WTC11 (cell line): ENCODE data around the gene TANGO2. TPM values are rescaled to one million over a fixed set of nuclear protein-coding genes. Genes with fewer than 3 reads are reported as not detected.
A peak's percentile ranks its signal among the peaks of the same experiment; 100 is the strongest.

ENCODE experiments used
- ATAC-seq: fragments of 200-7000 bp; cut with Tn5 transposase; 2 replicates; pipeline ENCODE4 v1.10.0; 2021; ENCODE audit warnings: mild to moderate bottlenecking, moderate library complexity
- CTCF ChIA-PET: fragments of 300-600 bp; sonication (Branson Sonifier 250); formaldehyde crosslinking; loops from one replicate; lab custom pipeline; 2021; ENCODE audit warnings: antibody characterized with exemption; lab: Charles Lee
- POLR2A ChIA-PET: fragments of 350-600 bp; sonication (Branson Sonifier 250); formaldehyde crosslinking; loops from one replicate; lab custom pipeline; 2021; ENCODE audit warnings: antibody characterized with exemption; lab: Charles Lee
- DNase-seq: peaks from one replicate; pipeline ENCODE4 v3.0.0; 2021; ENCODE audit warnings: low spot score
- H3K27ac Mint-ChIP-seq: 2 replicates; pipeline ENCODE4 v1.8.0; 2021; ENCODE audit warnings: mixed read lengths
- H3K27me3 Mint-ChIP-seq: 2 replicates; pipeline ENCODE4 v1.8.0; 2021; ENCODE audit warnings: low read depth, mild to moderate bottlenecking, moderate library complexity, mixed read lengths
- H3K36me3 Mint-ChIP-seq: 2 replicates; pipeline ENCODE4 v1.8.0; 2021; ENCODE audit warnings: mixed read lengths
- H3K4me1 Mint-ChIP-seq: 2 replicates; pipeline ENCODE4 v1.8.0; 2022; ENCODE audit warnings: mixed read lengths
- H3K4me3 Mint-ChIP-seq: 2 replicates; pipeline ENCODE4 v1.8.0; 2021; ENCODE audit warnings: mild to moderate bottlenecking, moderate library complexity, mixed read lengths
- H3K9me3 Mint-ChIP-seq: 2 replicates; pipeline ENCODE4 v1.8.0; 2021; ENCODE audit warnings: mixed read lengths
- ATF1 ChIP-seq: sonication (generic); formaldehyde crosslinking; IDR thresholded peaks from 2 replicates; pipeline ENCODE4 v1.8.1; 2023; ENCODE audit warnings: mild to moderate bottlenecking, moderate library complexity, missing genetic modification reagents
- CBFB ChIP-seq: sonication (generic); formaldehyde crosslinking; IDR thresholded peaks from 2 replicates; pipeline ENCODE4 v1.8.1; 2022; ENCODE audit warnings: mild to moderate bottlenecking, low read depth, missing genetic modification reagents
- CREM ChIP-seq: sonication (generic); formaldehyde crosslinking; IDR thresholded peaks from 2 replicates; pipeline ENCODE4 v1.8.1; 2022; ENCODE audit warnings: mild to moderate bottlenecking, missing genetic modification reagents, moderate library complexity
- ELF4 ChIP-seq: sonication (generic); formaldehyde crosslinking; IDR thresholded peaks from 2 replicates; pipeline ENCODE4 v1.8.1; 2022; ENCODE audit warnings: low read depth, mild to moderate bottlenecking, moderate library complexity, missing genetic modification reagents
- ETV6 ChIP-seq: sonication (generic); formaldehyde crosslinking; IDR thresholded peaks from 2 replicates; pipeline ENCODE4 v1.8.1; 2022; ENCODE audit warnings: mild to moderate bottlenecking, missing genetic modification reagents
- FOXK1 ChIP-seq: sonication (generic); formaldehyde crosslinking; IDR thresholded peaks from 2 replicates; pipeline ENCODE4 v1.8.0; 2022; ENCODE audit warnings: mild to moderate bottlenecking, moderate library complexity, missing genetic modification reagents
- FOXP1 ChIP-seq: sonication (generic); formaldehyde crosslinking; IDR thresholded peaks from 2 replicates; pipeline ENCODE4 v1.8.0; 2022; ENCODE audit warnings: missing genetic modification reagents, mild to moderate bottlenecking, moderate library complexity, borderline replicate concordance
- GRHL2 ChIP-seq: fragments of 250-450 bp; sonication (Bioruptor Pico); IDR thresholded peaks from 2 replicates; pipeline ENCODE4 v1.8.0; 2022; ENCODE audit warnings: mild to moderate bottlenecking, moderate library complexity; ENCODE audit not compliant: insufficient replicate concordance, severe bottlenecking
- HMGA2 ChIP-seq: fragments of 250-450 bp; sonication (Bioruptor Pico); IDR thresholded peaks from 2 replicates; pipeline ENCODE4 v1.4.0; 2021; ENCODE audit warnings: mild to moderate bottlenecking, moderate library complexity
- NR3C1 ChIP-seq: sonication (generic); formaldehyde crosslinking; conservative IDR thresholded peaks from 2 replicates; pipeline ENCODE4 v1.8.1; 2023; ENCODE audit warnings: low read depth, mild to moderate bottlenecking, missing genetic modification reagents
- RELA ChIP-seq: sonication (generic); formaldehyde crosslinking; IDR thresholded peaks from 2 replicates; pipeline ENCODE4 v1.8.1; 2022; ENCODE audit warnings: missing genetic modification reagents, mild to moderate bottlenecking, borderline replicate concordance
- TP53 ChIP-seq: sonication (generic); formaldehyde crosslinking; IDR thresholded peaks from 2 replicates; pipeline ENCODE4 v1.8.1; 2023; ENCODE audit warnings: mild to moderate bottlenecking, missing genetic modification reagents
- ZNF263 ChIP-seq: sonication (generic); formaldehyde crosslinking; IDR thresholded peaks from 2 replicates; pipeline ENCODE4 v1.8.1; 2022; ENCODE audit warnings: low read depth, mild to moderate bottlenecking, moderate library complexity, missing genetic modification reagents
- total RNA-seq: library from RNA; stranded (reverse); gene quantifications from 3 replicates; pipeline ENCODE4 v1.2.3, GENCODE V29; 2021
- TF ChIP-seq, protein P1 (sequence below): sonication (generic); formaldehyde crosslinking; IDR thresholded peaks from 2 replicates; pipeline ENCODE4 v1.8.1; 2023; ENCODE audit warnings: mild to moderate bottlenecking, moderate library complexity, missing genetic modification reagents
- TF ChIP-seq, protein P2 (sequence below): fragments of 200-600 bp; IDR thresholded peaks from 2 replicates; pipeline ENCODE4 v1.8.0; 2022; ENCODE audit warnings: antibody characterized with exemption
- TF ChIP-seq, protein P3 (sequence below): sonication (generic); formaldehyde crosslinking; conservative IDR thresholded peaks from 2 replicates; pipeline ENCODE4 v1.8.1; 2023; ENCODE audit warnings: mild to moderate bottlenecking, low read depth, missing genetic modification reagents, moderate library complexity
- TF ChIP-seq, protein P4 (sequence below): fragments of 250-450 bp; sonication (Bioruptor Pico); IDR thresholded peaks from 2 replicates; pipeline ENCODE4 v1.8.0; 2021; ENCODE audit warnings: mild to moderate bottlenecking

TANGO2 gene
- total RNA-seq, 1 experiment from 2014 or later = 14.8 TPM

DNA sequence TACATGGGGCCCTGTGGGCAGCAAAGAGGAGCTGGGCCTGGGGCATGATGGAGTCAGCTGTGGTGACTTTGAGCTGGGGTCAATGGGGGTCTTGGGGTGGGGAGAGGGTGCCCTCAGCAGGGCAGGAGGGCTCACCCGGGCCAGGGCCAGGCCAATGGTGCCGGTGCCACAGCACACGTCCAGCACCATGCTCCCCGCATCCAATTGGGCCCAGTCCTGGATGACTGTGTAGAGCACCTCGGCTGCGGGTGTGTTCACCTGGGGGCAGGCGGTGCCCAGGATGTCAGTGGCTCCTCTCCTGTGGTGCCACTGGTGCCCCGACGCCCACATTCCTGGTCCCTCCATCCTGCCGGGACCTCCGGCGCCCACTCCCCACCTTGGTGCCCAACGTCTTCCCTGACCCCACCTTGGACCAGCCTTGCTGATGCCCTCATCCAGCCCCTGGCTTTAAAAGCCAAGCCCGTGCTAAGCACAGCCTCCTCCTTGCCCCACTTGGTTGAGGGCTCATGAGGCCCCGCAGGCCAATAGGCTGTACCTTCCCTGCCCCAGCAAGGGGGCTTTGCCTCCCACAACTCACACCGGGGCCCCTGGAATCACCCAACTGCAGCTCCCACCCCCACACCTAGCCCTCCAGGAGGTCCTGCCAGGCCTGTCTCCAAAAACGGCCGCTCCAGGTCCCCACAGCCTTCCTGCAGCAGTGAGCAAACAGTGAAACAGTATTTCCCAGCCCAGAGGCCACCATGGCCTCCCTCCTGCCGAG, 92.8 kb downstream of the TANGO2 start:
- Mint-ChIP-seq H3K27ac (no peak overlapping the region; the same call in 1 of the 2 replicates), H3K27me3 (no peaks in the 10 kb centered on the region), H3K9me3 (no peaks in the 10 kb centered on the region), H3K4me1 (peaks cover 3% of the 10 kb centered on the region), H3K4me3 (no peak overlapping the region), H3K36me3 (peaks cover 27% of the 10 kb centered on the region)
- DNase-seq (no peak), ATAC-seq (no peak)
- CTCF ChIA-PET = interaction anchor here (1.3 kb wide), 1 partner anchor 13 kb away, joined by 5 read pairs; no protein-coding TSS in a partner anchor
- TF ChIP-seq FOXP1 (CRISPR knock-in tag) (no peak), NR3C1 (CRISPR knock-in tag) (no peak), CREM (CRISPR knock-in tag) (no peak), RELA (CRISPR knock-in tag) (no peak), FOXK1 (CRISPR knock-in tag) (no peak), HMGA2 (CRISPR knock-in tag) (no peak), TP53 (CRISPR knock-in tag) (no peak), GRHL2 (CRISPR knock-in tag) (no peak), ZNF263 (CRISPR knock-in tag) (no peak)
- TF ChIP-seq, protein P1, sequence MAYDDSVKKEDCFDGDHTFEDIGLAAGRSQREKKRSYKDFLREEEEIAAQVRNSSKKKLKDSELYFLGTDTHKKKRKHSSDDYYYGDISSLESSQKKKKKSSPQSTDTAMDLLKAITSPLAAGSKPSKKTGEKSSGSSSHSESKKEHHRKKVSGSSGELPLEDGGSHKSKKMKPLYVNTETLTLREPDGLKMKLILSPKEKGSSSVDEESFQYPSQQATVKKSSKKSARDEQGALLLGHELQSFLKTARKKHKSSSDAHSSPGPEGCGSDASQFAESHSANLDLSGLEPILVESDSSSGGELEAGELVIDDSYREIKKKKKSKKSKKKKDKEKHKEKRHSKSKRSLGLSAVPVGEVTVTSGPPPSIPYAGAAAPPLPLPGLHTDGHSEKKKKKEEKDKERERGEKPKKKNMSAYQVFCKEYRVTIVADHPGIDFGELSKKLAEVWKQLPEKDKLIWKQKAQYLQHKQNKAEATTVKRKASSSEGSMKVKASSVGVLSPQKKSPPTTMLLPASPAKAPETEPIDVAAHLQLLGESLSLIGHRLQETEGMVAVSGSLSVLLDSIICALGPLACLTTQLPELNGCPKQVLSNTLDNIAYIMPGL (CRISPR knock-in tag) = no peak
- TF ChIP-seq, protein P2, sequence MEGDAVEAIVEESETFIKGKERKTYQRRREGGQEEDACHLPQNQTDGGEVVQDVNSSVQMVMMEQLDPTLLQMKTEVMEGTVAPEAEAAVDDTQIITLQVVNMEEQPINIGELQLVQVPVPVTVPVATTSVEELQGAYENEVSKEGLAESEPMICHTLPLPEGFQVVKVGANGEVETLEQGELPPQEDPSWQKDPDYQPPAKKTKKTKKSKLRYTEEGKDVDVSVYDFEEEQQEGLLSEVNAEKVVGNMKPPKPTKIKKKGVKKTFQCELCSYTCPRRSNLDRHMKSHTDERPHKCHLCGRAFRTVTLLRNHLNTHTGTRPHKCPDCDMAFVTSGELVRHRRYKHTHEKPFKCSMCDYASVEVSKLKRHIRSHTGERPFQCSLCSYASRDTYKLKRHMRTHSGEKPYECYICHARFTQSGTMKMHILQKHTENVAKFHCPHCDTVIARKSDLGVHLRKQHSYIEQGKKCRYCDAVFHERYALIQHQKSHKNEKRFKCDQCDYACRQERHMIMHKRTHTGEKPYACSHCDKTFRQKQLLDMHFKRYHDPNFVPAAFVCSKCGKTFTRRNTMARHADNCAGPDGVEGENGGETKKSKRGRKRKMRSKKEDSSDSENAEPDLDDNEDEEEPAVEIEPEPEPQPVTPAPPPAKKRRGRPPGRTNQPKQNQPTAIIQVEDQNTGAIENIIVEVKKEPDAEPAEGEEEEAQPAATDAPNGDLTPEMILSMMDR = no peak
- TF ChIP-seq, protein P3, sequence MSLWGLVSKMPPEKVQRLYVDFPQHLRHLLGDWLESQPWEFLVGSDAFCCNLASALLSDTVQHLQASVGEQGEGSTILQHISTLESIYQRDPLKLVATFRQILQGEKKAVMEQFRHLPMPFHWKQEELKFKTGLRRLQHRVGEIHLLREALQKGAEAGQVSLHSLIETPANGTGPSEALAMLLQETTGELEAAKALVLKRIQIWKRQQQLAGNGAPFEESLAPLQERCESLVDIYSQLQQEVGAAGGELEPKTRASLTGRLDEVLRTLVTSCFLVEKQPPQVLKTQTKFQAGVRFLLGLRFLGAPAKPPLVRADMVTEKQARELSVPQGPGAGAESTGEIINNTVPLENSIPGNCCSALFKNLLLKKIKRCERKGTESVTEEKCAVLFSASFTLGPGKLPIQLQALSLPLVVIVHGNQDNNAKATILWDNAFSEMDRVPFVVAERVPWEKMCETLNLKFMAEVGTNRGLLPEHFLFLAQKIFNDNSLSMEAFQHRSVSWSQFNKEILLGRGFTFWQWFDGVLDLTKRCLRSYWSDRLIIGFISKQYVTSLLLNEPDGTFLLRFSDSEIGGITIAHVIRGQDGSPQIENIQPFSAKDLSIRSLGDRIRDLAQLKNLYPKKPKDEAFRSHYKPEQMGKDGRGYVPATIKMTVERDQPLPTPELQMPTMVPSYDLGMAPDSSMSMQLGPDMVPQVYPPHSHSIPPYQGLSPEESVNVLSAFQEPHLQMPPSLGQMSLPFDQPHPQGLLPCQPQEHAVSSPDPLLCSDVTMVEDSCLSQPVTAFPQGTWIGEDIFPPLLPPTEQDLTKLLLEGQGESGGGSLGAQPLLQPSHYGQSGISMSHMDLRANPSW (CRISPR knock-in tag) = no peak
- TF ChIP-seq, protein P4, sequence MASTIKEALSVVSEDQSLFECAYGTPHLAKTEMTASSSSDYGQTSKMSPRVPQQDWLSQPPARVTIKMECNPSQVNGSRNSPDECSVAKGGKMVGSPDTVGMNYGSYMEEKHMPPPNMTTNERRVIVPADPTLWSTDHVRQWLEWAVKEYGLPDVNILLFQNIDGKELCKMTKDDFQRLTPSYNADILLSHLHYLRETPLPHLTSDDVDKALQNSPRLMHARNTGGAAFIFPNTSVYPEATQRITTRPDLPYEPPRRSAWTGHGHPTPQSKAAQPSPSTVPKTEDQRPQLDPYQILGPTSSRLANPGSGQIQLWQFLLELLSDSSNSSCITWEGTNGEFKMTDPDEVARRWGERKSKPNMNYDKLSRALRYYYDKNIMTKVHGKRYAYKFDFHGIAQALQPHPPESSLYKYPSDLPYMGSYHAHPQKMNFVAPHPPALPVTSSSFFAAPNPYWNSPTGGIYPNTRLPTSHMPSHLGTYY (CRISPR knock-in tag) = no peak
- POLR2A ChIA-PET = interaction anchor here (0.6 kb wide), 1 partner anchor 390 kb away, joined by 3 read pairs; no protein-coding TSS in a partner anchor

DNA sequence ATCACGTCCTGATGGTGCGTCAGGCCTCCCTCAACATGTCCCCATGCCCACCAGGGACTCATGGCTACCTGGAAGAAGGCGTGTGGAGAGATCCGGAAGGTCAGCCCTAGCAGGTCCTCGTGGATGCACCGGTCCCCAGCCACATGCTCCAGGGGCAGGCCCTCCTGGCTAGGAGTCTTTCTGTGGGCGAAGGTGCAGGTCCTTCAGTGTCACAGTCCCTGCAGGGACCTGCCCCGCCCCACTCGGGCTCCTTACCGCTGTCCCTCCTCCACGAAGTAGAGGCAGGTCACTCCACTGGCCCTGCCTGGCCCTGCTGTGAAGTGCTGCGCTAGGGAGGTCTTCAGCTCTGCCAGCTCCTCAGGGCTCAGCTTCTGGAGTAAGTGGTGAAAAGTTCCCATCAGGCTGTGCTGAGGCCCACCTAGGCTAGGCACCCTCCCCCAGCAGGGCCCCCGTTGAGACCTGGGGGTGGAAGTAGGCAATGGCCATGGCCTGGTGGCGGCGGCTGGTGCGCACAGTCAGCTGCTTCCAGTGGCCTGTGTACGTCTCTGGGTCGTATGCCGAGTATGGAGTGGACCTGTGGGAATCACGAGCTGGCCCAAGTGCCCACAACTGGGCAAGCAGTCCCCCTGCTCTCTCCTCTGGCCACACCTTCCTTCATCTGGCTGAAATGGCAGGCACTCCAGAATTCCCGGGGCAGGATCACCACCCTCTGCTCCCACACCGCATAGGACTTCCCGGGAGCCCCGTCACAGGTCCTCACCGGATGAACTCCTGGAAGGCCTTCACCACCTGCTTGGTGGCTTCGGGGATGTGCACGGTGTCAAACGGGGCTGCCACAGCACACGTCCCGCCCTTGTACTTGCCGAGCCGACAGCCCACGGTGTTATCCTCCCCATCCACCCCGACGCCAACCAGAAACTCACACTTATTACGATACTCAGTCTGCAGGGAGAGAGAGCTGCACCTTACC, 93.9 kb downstream of the TANGO2 start:
- H3K9me3 Mint-ChIP-seq = no peaks in the 10 kb centered on the region
- no peak for TF ChIP-seq ELF4
- no peak for TF ChIP-seq CBFB (CRISPR knock-in tag)
- TF ChIP-seq ETV6 (CRISPR knock-in tag) = no peak
- 0 out of 2 replicates have a peak, but pooled peaks have one; percentile 48 for TF ChIP-seq ATF1 (CRISPR knock-in tag)
- TF ChIP-seq, all 79 proteins: peak for 1
- H3K4me3 Mint-ChIP-seq = peak overlapping the region; percentile 34
- CTCF ChIA-PET = no interaction called here
- H3K36me3 Mint-ChIP-seq = peaks cover 32% of the 10 kb centered on the region
- POLR2A ChIA-PET = interaction anchor here (1.0 to 2.0 kb wide), 2 partner anchors 14 kb away, joined by 3 to 6 read pairs; no protein-coding TSS in a partner anchor
- no peak for DNase-seq
- H3K27ac Mint-ChIP-seq = peak overlapping the region; percentile 62; the same call in 1 of the 2 replicates
- peaks cover 12% of the 10 kb centered on the region for H3K4me1 Mint-ChIP-seq
- no peaks in the 10 kb centered on the region for H3K27me3 Mint-ChIP-seq
- ATAC-seq = no peak
